IMR-90 (cell line): Measurements from ENCODE around the gene SNAPC4. TPM values are rescaled to one million over a fixed set of nuclear protein-coding genes. Genes with fewer than 3 reads are reported as not detected.

Source experiments
- ATAC-seq: fragments of 200-7000 bp; cut with Tn5 transposase; 2 replicates; pipeline ENCODE4 v1.9.1; 2020; ENCODE audit warnings: low read depth, mild to moderate bottlenecking, moderate library complexity
- BruUV-seq: library from RNA; stranded (reverse); fragments of 400-500 nt; replicated peaks from 2 replicates; lab custom pipeline; 2021; lab: Mats Ljungman, UMichigan
- CTCF ChIA-PET: fragments of 300-600 bp; formaldehyde crosslinking; extraction: SDS; loops from one replicate; lab custom pipeline; 2021; ENCODE audit warnings: antibody characterized with exemption; lab: Yijun Ruan, JAX
- POLR2A ChIA-PET: fragments of 300-600 bp; sonication (Branson Sonifier 250); formaldehyde crosslinking; loops from one replicate; lab custom pipeline; 2022; ENCODE audit warnings: antibody characterized with exemption; ENCODE audit not compliant: unreplicated experiment; lab: Charles Lee
- DNase-seq: peaks from one replicate; pipeline ENCODE4 v3.0.0; 2013
- H2AFZ ChIP-seq: replicated peaks from 2 replicates; pipeline ENCODE3; 2013; ENCODE audit warnings: low read length, mild to moderate bottlenecking; ENCODE audit not compliant: poor library complexity
- H2AK5ac ChIP-seq: 2 replicates; pipeline ENCODE4 v1.6.1; 2013; ENCODE audit warnings: low read depth, low read length, inconsistent platforms
- H2AK9ac ChIP-seq: replicated peaks from 2 replicates; pipeline ENCODE3; 2013; ENCODE audit warnings: mild to moderate bottlenecking, low read depth, low read length, moderate library complexity; ENCODE audit not compliant: poor library complexity
- H2BK120ac ChIP-seq: 2 replicates; pipeline ENCODE4 v1.6.1; 2013; ENCODE audit warnings: low read depth, low read length, inconsistent platforms
- H2BK15ac ChIP-seq: 3 replicates; pipeline ENCODE4 v1.6.1; 2013; ENCODE audit warnings: low read depth, low read length, inconsistent platforms
- H2BK20ac ChIP-seq: 2 replicates; pipeline ENCODE4 v1.6.1; 2013; ENCODE audit warnings: low read depth, mild to moderate bottlenecking, inconsistent platforms, low read length, moderate library complexity
- H2BK5ac ChIP-seq: 2 replicates; pipeline ENCODE4 v1.6.1; 2013; ENCODE audit warnings: mild to moderate bottlenecking, low read depth, low read length, inconsistent platforms; ENCODE audit not compliant: poor library complexity, severe bottlenecking
- H3K14ac ChIP-seq: replicated peaks from 2 replicates; pipeline ENCODE4 v1.6.1; 2013; ENCODE audit warnings: low read depth, low read length, inconsistent platforms
- H3K18ac ChIP-seq: 2 replicates; pipeline ENCODE4 v1.6.1; 2013; ENCODE audit warnings: low read depth, low read length, control low read depth
- H3K23ac ChIP-seq: 2 replicates; pipeline ENCODE4 v1.6.1; 2013; ENCODE audit warnings: low read depth, low read length, inconsistent platforms
- H3K27ac ChIP-seq: 2 replicates; pipeline ENCODE4 v1.5.1; 2013; ENCODE audit warnings: mild to moderate bottlenecking, control low read depth, low read length; ENCODE audit not compliant: insufficient read depth
- H3K27me3 ChIP-seq: 2 replicates; pipeline ENCODE4 v1.6.1; 2013; ENCODE audit warnings: low read length; ENCODE audit not compliant: control insufficient read depth, insufficient read depth
- H3K36me3 ChIP-seq: 2 replicates; pipeline ENCODE4 v1.6.1; 2013; ENCODE audit warnings: low read length, mixed read lengths; ENCODE audit not compliant: control insufficient read depth, insufficient read depth
- H3K4ac ChIP-seq: 2 replicates; pipeline ENCODE4 v1.6.1; 2013; ENCODE audit warnings: low read depth, low read length, inconsistent platforms
- H3K4me1 ChIP-seq: 2 replicates; pipeline ENCODE4 v1.6.1; 2013; ENCODE audit warnings: low read length, mixed read lengths; ENCODE audit not compliant: control insufficient read depth, insufficient read depth
- H3K4me2 ChIP-seq: 2 replicates; pipeline ENCODE4 v1.6.1; 2013; ENCODE audit warnings: low read depth, mild to moderate bottlenecking, control low read depth, low read length, moderate library complexity
- H3K4me3 ChIP-seq: 2 replicates; pipeline ENCODE4 v1.5.1; 2013; ENCODE audit warnings: low read depth, mild to moderate bottlenecking, control low read depth, low read length, moderate library complexity; ENCODE audit not compliant: insufficient read depth
- H3K56ac ChIP-seq: 2 replicates; pipeline ENCODE4 v1.6.1; 2013; ENCODE audit warnings: low read length, inconsistent platforms; ENCODE audit not compliant: insufficient read depth; ENCODE audit errors: extremely low read depth
- H3K79me1 ChIP-seq, 2 experiments: 2 replicates each; pipeline ENCODE4 v1.6.1; 2013; ENCODE audit warnings: low read length in 2 of 2, inconsistent platforms in 1 of 2, low read depth in 1 of 2
- H3K9ac ChIP-seq: 2 replicates; pipeline ENCODE4 v1.6.1; 2013; ENCODE audit warnings: low read depth, low read length, control low read depth
- H3K9me1 ChIP-seq: 2 replicates; pipeline ENCODE4 v1.6.1; 2013; ENCODE audit warnings: low read length, inconsistent platforms; ENCODE audit not compliant: insufficient read depth
- H3K9me3 ChIP-seq: 2 replicates; pipeline ENCODE4 v1.6.1; 2013; ENCODE audit warnings: low read length; ENCODE audit not compliant: control insufficient read depth, insufficient read depth
- H4K20me1 ChIP-seq: 2 replicates; pipeline ENCODE4 v1.6.1; 2013; ENCODE audit warnings: low read length, inconsistent platforms; ENCODE audit not compliant: insufficient read depth
- H4K5ac ChIP-seq: 2 replicates; pipeline ENCODE4 v1.6.1; 2013; ENCODE audit warnings: mild to moderate bottlenecking, low read depth, low read length, control low read depth
- H4K8ac ChIP-seq, 2 experiments: 2 replicates each; pipeline ENCODE4 v1.6.1; 2013; ENCODE audit warnings: low read depth in 2 of 2, low read length in 2 of 2, control low read depth in 1 of 2, inconsistent platforms in 1 of 2
- H4K91ac ChIP-seq: 2 replicates; pipeline ENCODE4 v1.6.1; 2013; ENCODE audit warnings: low read depth, low read length, inconsistent platforms; ENCODE audit not compliant: insufficient read depth
- BHLHE40 ChIP-seq: fragments of 150-350 bp; IDR thresholded peaks from 2 replicates; pipeline ENCODE4 v1.6.1; 2016; ENCODE audit warnings: mild to moderate bottlenecking, low read depth, low read length
- CEBPB ChIP-seq: IDR thresholded peaks from 2 replicates; pipeline ENCODE4 v1.6.1; 2012; ENCODE audit warnings: low read depth, low read length, improper control_type of control experiment
- CHD1 ChIP-seq: IDR thresholded peaks from 2 replicates; pipeline ENCODE4 v1.6.1; 2012; ENCODE audit warnings: low read depth, low read length, improper control_type of control experiment
- FOS ChIP-seq: fragments of 150-350 bp; IDR thresholded peaks from 2 replicates; pipeline ENCODE4 v1.6.1; 2016; ENCODE audit warnings: low read depth, low read length
- MAFK ChIP-seq: IDR thresholded peaks from 2 replicates; pipeline ENCODE4 v1.6.1; 2012; ENCODE audit warnings: low read depth, low read length, improper control_type of control experiment
- MAZ ChIP-seq: IDR thresholded peaks from 2 replicates; pipeline ENCODE4 v1.6.1; 2012; ENCODE audit warnings: low read depth, mild to moderate bottlenecking, low read length, improper control_type of control experiment, moderate library complexity, borderline replicate concordance
- MXI1 ChIP-seq: IDR thresholded peaks from 2 replicates; pipeline ENCODE4 v1.6.1; 2012; ENCODE audit warnings: low read depth, mild to moderate bottlenecking, low read length, moderate library complexity, borderline replicate concordance
- NFE2L2 ChIP-seq: fragments of 150-350 bp; IDR thresholded peaks from 2 replicates; pipeline ENCODE4 v1.6.1; 2016; ENCODE audit warnings: low read depth, mild to moderate bottlenecking, low read length
- POLR2A ChIP-seq: IDR thresholded peaks from 2 replicates; pipeline ENCODE4 v1.6.1; 2012; ENCODE audit warnings: mild to moderate bottlenecking, low read depth, low read length
- RAD21 ChIP-seq: IDR thresholded peaks from 2 replicates; pipeline ENCODE4 v1.6.1; 2012; ENCODE audit warnings: low read length, improper control_type of control experiment
- RCOR1 ChIP-seq: IDR thresholded peaks from 2 replicates; pipeline ENCODE4 v1.6.1; 2012; ENCODE audit warnings: mild to moderate bottlenecking, low read length, improper control_type of control experiment; ENCODE audit not compliant: insufficient replicate concordance
- RFX5 ChIP-seq: IDR thresholded peaks from 2 replicates; pipeline ENCODE4 v1.8.0; 2012; ENCODE audit warnings: low read depth, mild to moderate bottlenecking, low read length, moderate library complexity
- SMC3 ChIP-seq: fragments of 150-350 bp; IDR thresholded peaks from 2 replicates; pipeline ENCODE4 v1.6.1; 2016; ENCODE audit warnings: low read depth, mild to moderate bottlenecking, antibody characterized with exemption, low read length, moderate library complexity
- WGBS, 2 experiments: methylation state at CpG; one replicate each; pipeline versions ENCODE4 v1.1.5 to v1.1.7; 2013; ENCODE audit warnings: missing lambda C conversion rate in 2 of 2; ENCODE audit not compliant: insufficient read length in 1 of 2; ENCODE audit errors: extremely low coverage in 2 of 2; 5-methylcytosine and 5-hydroxymethylcytosine counted together
- dilution Hi-C: fragments of 300-500 bp; cut with HindIII; formaldehyde crosslinking; loops from one replicate; pipeline ENCODE4 v1.14.3; 2018; ENCODE audit warnings: low sequenced_read_pairs; ENCODE audit not compliant: unreplicated experiment
- in situ Hi-C: fragments of 300-500 bp; cut with MboI; formaldehyde crosslinking; loops from 3 replicates; pipeline ENCODE4 v1.14.3; 2019; ENCODE audit warnings: low sequenced_read_pairs, inconsistent platforms, mixed read lengths
- intact Hi-C: fragments of 100-400 bp; cut with micrococcal nuclease; formaldehyde crosslinking; loops from 2 replicates; pipeline ENCODE4 v1.10.0; 2022
- polyA plus RNA-seq, 3 experiments: library from polyadenylated mRNA; depleted of rRNA; stranded (reverse); fragments of >200 nt; gene quantifications; 2 replicates each; pipeline ENCODE4 v1.2.3, GENCODE V29; 2012; ENCODE audit warnings: low replicate concordance in 1 of 3
- total RNA-seq: library from RNA; depleted of rRNA; stranded (reverse); fragments of >200 nt; gene quantifications from 2 replicates; pipeline ENCODE4 v1.2.3, GENCODE V29; 2012
- TF ChIP-seq, protein P1 (sequence below): conservative IDR thresholded peaks from 2 replicates; pipeline ENCODE4 v1.5.1; 2012; ENCODE audit warnings: mild to moderate bottlenecking, low read depth, low read length, improper control_type of control experiment
- TF ChIP-seq, protein P2 (sequence below): fragments of 150-350 bp; IDR thresholded peaks from 2 replicates; pipeline ENCODE4 v1.6.1; 2017; ENCODE audit warnings: mild to moderate bottlenecking, antibody characterized with exemption, low read length, low read depth
- TF ChIP-seq, protein P3 (sequence below): fragments of 150-350 bp; IDR thresholded peaks from 2 replicates; pipeline ENCODE4 v1.6.1; 2016; ENCODE audit warnings: low read depth, mild to moderate bottlenecking, low read length, moderate library complexity, borderline replicate concordance

The SNAPC4 gene
- total and polyA plus RNA-seq, 2 of the 4 experiments (the other 2 are of a cell fraction) = 2.5 to 6.5 TPM

DNA sequence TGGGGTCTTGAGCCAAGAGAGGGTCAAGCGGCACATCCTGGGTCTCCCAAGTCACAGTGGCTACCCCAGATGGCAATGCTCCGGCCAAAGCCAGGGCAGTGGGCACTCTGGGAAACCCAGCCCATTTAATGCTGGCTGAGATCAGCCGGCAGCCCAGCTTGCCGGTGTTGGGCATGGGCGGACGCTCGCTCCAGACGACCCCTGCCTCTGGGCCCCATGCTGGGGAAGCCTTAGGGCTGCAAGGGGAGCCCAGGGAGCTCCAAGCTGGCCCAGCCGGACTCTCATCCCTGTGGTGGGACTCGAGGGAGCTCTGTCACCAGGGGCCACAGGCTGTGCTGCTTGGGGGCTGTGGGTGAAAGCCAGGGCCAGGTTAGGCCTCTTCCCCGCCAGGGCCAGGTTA is 20.6 kb downstream of the SNAPC4 start:
- intact Hi-C loops = no loop called here
- no peak overlapping the region for H3K4ac ChIP-seq
- no peak overlapping the region for H3K4me2 ChIP-seq
- no peak overlapping the region for H2AK5ac ChIP-seq
- no peak overlapping the region for H3K27ac ChIP-seq
- H3K4me1 ChIP-seq = no peaks in the 10 kb centered on the region
- no peak overlapping the region for H2BK5ac ChIP-seq
- dilution Hi-C loops = no loop called here
- no peak overlapping the region for H3K23ac ChIP-seq
- peaks cover 49% of the 10 kb centered on the region for H3K36me3 ChIP-seq
- no peaks in the 10 kb centered on the region for H3K79me1 ChIP-seq
- no peak overlapping the region for H2AFZ ChIP-seq
- H4K91ac ChIP-seq = no peak overlapping the region
- ATAC-seq = no peak
- in situ Hi-C loops = no loop called here
- ChIA-PET CTCF (no interaction called here), POLR2A (interaction anchor here (0.5 kb wide), 1 partner anchor 17 kb away, joined by 3 read pairs; no protein-coding TSS in a partner anchor)
- H2BK120ac ChIP-seq = no peak overlapping the region
- TF ChIP-seq BHLHE40 (no peak), RCOR1 (no peak), MXI1 (no peak), NFE2L2 (no peak), RAD21 (no peak), RFX5 (no peak), MAZ (no peak), CHD1 (no peak), POLR2A (no peak), CEBPB (no peak), SMC3 (no peak), MAFK (no peak), FOS (no peak)
- TF ChIP-seq, protein P1, sequence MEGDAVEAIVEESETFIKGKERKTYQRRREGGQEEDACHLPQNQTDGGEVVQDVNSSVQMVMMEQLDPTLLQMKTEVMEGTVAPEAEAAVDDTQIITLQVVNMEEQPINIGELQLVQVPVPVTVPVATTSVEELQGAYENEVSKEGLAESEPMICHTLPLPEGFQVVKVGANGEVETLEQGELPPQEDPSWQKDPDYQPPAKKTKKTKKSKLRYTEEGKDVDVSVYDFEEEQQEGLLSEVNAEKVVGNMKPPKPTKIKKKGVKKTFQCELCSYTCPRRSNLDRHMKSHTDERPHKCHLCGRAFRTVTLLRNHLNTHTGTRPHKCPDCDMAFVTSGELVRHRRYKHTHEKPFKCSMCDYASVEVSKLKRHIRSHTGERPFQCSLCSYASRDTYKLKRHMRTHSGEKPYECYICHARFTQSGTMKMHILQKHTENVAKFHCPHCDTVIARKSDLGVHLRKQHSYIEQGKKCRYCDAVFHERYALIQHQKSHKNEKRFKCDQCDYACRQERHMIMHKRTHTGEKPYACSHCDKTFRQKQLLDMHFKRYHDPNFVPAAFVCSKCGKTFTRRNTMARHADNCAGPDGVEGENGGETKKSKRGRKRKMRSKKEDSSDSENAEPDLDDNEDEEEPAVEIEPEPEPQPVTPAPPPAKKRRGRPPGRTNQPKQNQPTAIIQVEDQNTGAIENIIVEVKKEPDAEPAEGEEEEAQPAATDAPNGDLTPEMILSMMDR = no peak
- TF ChIP-seq, protein P2, sequence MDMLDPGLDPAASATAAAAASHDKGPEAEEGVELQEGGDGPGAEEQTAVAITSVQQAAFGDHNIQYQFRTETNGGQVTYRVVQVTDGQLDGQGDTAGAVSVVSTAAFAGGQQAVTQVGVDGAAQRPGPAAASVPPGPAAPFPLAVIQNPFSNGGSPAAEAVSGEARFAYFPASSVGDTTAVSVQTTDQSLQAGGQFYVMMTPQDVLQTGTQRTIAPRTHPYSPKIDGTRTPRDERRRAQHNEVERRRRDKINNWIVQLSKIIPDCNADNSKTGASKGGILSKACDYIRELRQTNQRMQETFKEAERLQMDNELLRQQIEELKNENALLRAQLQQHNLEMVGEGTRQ = no peak
- TF ChIP-seq, protein P3, sequence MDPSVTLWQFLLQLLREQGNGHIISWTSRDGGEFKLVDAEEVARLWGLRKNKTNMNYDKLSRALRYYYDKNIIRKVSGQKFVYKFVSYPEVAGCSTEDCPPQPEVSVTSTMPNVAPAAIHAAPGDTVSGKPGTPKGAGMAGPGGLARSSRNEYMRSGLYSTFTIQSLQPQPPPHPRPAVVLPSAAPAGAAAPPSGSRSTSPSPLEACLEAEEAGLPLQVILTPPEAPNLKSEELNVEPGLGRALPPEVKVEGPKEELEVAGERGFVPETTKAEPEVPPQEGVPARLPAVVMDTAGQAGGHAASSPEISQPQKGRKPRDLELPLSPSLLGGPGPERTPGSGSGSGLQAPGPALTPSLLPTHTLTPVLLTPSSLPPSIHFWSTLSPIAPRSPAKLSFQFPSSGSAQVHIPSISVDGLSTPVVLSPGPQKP = no peak
- no peak overlapping the region for H3K14ac ChIP-seq
- WGBS, 2 experiments = 94% methylated on average over 3 of the region's 11 CpGs; no CpG with 5 or more reads in 1 of the 2 experiments
- H3K9me3 ChIP-seq = no peaks in the 10 kb centered on the region
- no peak overlapping the region for H3K18ac ChIP-seq
- no peak overlapping the region for H3K9ac ChIP-seq
- no TSS peak for BruUV-seq
- no peaks in the 10 kb centered on the region for H4K20me1 ChIP-seq
- no peaks in the 10 kb centered on the region for H3K27me3 ChIP-seq
- no peak overlapping the region for H4K5ac ChIP-seq
- H2BK20ac ChIP-seq = no peak overlapping the region
- H3K4me3 ChIP-seq = no peak overlapping the region
- DNase-seq = no peak
- no peaks in the 10 kb centered on the region for H3K9me1 ChIP-seq
- H4K8ac ChIP-seq = no peak overlapping the region
- no peak overlapping the region for H2BK15ac ChIP-seq
- no peak overlapping the region for H3K56ac ChIP-seq
- no peak overlapping the region for H2AK9ac ChIP-seq
